Suprapubic skin (tissue), 4 donors: ENCODE data around the gene RPS6KA3.

Experiments
- POLR2A ChIP-seq, 2 donors: fragments of 450-650 bp; IDR thresholded peaks; one replicate each; pipeline ENCODE4 v1.6.1; 2017; ENCODE audit warnings: antibody characterized with exemption in 2 of 2, mild to moderate bottlenecking in 2 of 2, moderate library complexity in 2 of 2
- POLR2AphosphoS5 ChIP-seq, 3 donors: sonication (generic); formaldehyde crosslinking; IDR thresholded peaks; one replicate each; pipeline ENCODE4 v1.6.1; 2017; ENCODE audit warnings: antibody characterized with exemption in 3 of 3

DNA sequence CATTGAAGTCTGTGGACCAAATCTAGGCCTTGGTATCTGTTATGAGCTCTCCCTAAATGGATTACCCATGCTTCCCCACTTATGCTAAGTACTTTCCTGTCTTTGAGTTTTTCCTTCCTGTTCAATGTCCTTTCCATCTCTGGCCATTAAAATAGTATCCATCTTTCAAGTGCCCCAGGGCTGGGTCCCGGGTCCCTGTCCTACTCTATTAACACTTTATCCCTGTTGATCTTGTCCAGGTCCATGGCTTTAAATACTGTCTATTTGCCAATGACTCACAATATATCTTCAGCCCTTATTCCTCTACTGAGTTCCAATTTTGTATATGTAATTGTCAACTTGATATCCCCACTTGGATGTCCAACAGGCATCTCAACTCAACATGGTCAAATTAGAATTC lies 17.7 kb upstream of the RPS6KA3 start:
- TF ChIP-seq POLR2AphosphoS5 (IDR thresholded peaks at IDR 0.05) (no peak), POLR2A (IDR thresholded peaks at IDR 0.05) (no peak)
